Measurements from ENCODE around the gene DDX20.

DNA sequence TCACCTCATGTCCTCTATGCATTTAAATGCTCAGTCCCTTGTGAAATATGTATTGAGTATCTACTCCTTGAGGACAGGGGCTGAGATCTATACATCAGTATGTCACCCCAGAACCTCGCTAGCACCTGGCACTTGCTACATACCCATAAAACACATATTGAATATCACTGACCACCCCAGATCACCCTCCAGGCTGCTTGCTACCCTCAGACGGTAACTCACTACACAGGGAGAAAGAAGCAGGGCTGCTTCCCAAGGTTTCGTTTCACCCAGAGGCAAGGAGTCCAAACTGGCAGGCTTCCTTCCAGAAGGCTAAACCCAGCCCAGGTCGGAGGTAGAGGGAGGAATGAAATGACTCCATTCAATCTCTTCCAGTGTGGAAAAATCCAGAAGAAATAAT lies 25.0 kb upstream of the DDX20 start:
- TF ChIP-seq EZH2phosphoT487 (IDR thresholded peaks at IDR 0.05; ENCODE audit: insufficient read depth, low read depth) (no peak), EZH2 (IDR thresholded peaks at IDR 0.05; ENCODE audit: insufficient read depth, poor library complexity, severe bottlenecking) (no peak)
